PC-9 (cell line): ENCODE data around the gene FOXP1. TPM values are rescaled to one million over a fixed set of nuclear protein-coding genes. Genes with fewer than 3 reads are reported as not detected.

Experiments
- BruUV-seq: library from RNA; stranded (reverse); fragments of 400-500 nt; replicated peaks from 2 replicates; lab custom pipeline; 2021; lab: Mats Ljungman, UMichigan
- CTCF ChIA-PET: fragments of 300-600 bp; sonication (Branson Sonifier 250); formaldehyde crosslinking; loops from one replicate; lab custom pipeline; 2022; ENCODE audit warnings: antibody characterized with exemption; lab: Charles Lee
- POLR2A ChIA-PET: fragments of 300-600 bp; sonication (Branson Sonifier 250); formaldehyde crosslinking; loops from one replicate; lab custom pipeline; 2022; ENCODE audit warnings: antibody characterized with exemption; ENCODE audit not compliant: unreplicated experiment; lab: Charles Lee
- DNase-seq, 2 experiments: peaks; one replicate each; pipeline versions ENCODE4 v3.0.0 to v3.0.0-alpha.2; 2015 to 2022; ENCODE audit warnings: mixed read lengths in 1 of 2
- H2AFZ ChIP-seq: fragments of 200-600 bp; sonication (generic); 2 replicates; pipeline ENCODE4 v1.8.1; 2017; ENCODE audit warnings: antibody characterized with exemption
- H3F3A ChIP-seq: fragments of 200-600 bp; sonication (generic); 2 replicates; pipeline ENCODE4 v1.8.1; 2017; ENCODE audit warnings: antibody characterized with exemption, mild to moderate bottlenecking, low read depth; ENCODE audit not compliant: insufficient read depth
- H3K27ac ChIP-seq: fragments of 200-600 bp; sonication (generic); 2 replicates; pipeline ENCODE4 v1.6.1; 2016; ENCODE audit warnings: mixed run types
- H3K27me3 ChIP-seq: fragments of 200-600 bp; sonication (generic); 2 replicates; pipeline ENCODE4 v1.6.1; 2016; ENCODE audit warnings: low read depth, mixed run types; ENCODE audit not compliant: insufficient read depth
- H3K36me3 ChIP-seq: fragments of 200-600 bp; sonication (generic); 2 replicates; pipeline ENCODE4 v1.6.1; 2016; ENCODE audit warnings: low read depth, mixed run types
- H3K4me1 ChIP-seq: fragments of 200-600 bp; sonication (generic); replicated peaks from 2 replicates; pipeline ENCODE4 v1.6.1; 2016; ENCODE audit warnings: mixed run types; ENCODE audit not compliant: insufficient read depth
- H3K4me2 ChIP-seq: fragments of 200-600 bp; sonication (generic); 2 replicates; pipeline ENCODE4 v1.6.1; 2017; ENCODE audit warnings: mixed run types
- H3K4me3 ChIP-seq: fragments of 200-600 bp; sonication (generic); 2 replicates; pipeline ENCODE4 v1.6.1; 2016; ENCODE audit warnings: mixed run types
- H3K79me2 ChIP-seq: fragments of 200-600 bp; sonication (generic); 2 replicates; pipeline ENCODE4 v1.6.1; 2017; ENCODE audit warnings: low read depth, mixed run types
- H3K9me2 ChIP-seq: fragments of 200-600 bp; sonication (generic); 2 replicates; pipeline ENCODE4 v1.8.1; 2017; ENCODE audit warnings: mild to moderate bottlenecking; ENCODE audit not compliant: insufficient read depth
- H3K9me3 ChIP-seq: fragments of 200-600 bp; sonication (generic); 2 replicates; pipeline ENCODE4 v1.8.1; 2016; ENCODE audit warnings: low read depth; ENCODE audit not compliant: insufficient read depth
- H4K20me1 ChIP-seq: fragments of 200-600 bp; sonication (generic); 2 replicates; pipeline ENCODE4 v1.8.1; 2017; ENCODE audit not compliant: insufficient read depth
- CTCF ChIP-seq: fragments of 200-600 bp; sonication (generic); conservative IDR thresholded peaks from 2 replicates; pipeline ENCODE4 v1.6.1; 2017; ENCODE audit warnings: mixed run types, antibody characterized with exemption, mild to moderate bottlenecking, moderate library complexity
- EZH2 ChIP-seq: fragments of 200-600 bp; sonication (generic); IDR thresholded peaks from 2 replicates; pipeline ENCODE4 v1.8.0; 2017; ENCODE audit warnings: antibody characterized with exemption, low read depth
- intact Hi-C: fragments of 100-400 bp; cut with micrococcal nuclease; formaldehyde crosslinking; loops from one replicate; pipeline ENCODE4 v1.10.0; 2022; ENCODE audit not compliant: unreplicated experiment
- total RNA-seq: library from RNA; stranded (reverse); gene quantifications from 2 replicates; pipeline ENCODE4 v1.2.3, GENCODE V29; 2021

Gene FOXP1
- total RNA-seq, 1 experiment from 2014 or later, result 33.3 TPM

GRCh38 chr3:71577011-71577410 is 6.5 kb downstream of the FOXP1 start:
- peaks cover 17% of the 10 kb centered on the region for H3F3A ChIP-seq
- BruUV-seq, result no TSS peak
- no peak overlapping the region for H3K27ac ChIP-seq
- TF ChIP-seq EZH2, result no peak
- TF ChIP-seq CTCF, result no peak
- no peak overlapping the region for H3K4me3 ChIP-seq
- no peaks in the 10 kb centered on the region for H3K9me3 ChIP-seq
- H4K20me1 ChIP-seq, result no peaks in the 10 kb centered on the region
- no peaks in the 10 kb centered on the region for H3K9me2 ChIP-seq
- H3K36me3 ChIP-seq, result no peaks in the 10 kb centered on the region
- DNase-seq, result no peak
- H3K27me3 ChIP-seq, result no peaks in the 10 kb centered on the region
- intact Hi-C loops, result no loop called here
- ChIA-PET CTCF (no interaction called here), POLR2A (no interaction called here)
- no peak overlapping the region for H3K4me2 ChIP-seq
- peaks cover 40% of the 10 kb centered on the region for H3K4me1 ChIP-seq
- peaks cover 11% of the 10 kb centered on the region; the same call in 1 of the 2 replicates for H3K79me2 ChIP-seq
- no peak overlapping the region for H2AFZ ChIP-seq

GRCh38 chr3:71575433-71575832 is 8.1 kb downstream of the FOXP1 start:
- no peak overlapping the region for H3K4me3 ChIP-seq
- H3F3A ChIP-seq, result peaks cover 17% of the 10 kb centered on the region
- H3K4me2 ChIP-seq, result no peak overlapping the region
- no TSS peak for BruUV-seq
- peaks cover 32% of the 10 kb centered on the region for H3K4me1 ChIP-seq
- no peak for DNase-seq
- H2AFZ ChIP-seq, result no peak overlapping the region
- intact Hi-C loops, result no loop called here
- no peaks in the 10 kb centered on the region for H3K36me3 ChIP-seq
- ChIA-PET POLR2A (interaction anchor here (0.7 kb wide), 1 partner anchor 697 kb away, joined by 3 read pairs; no protein-coding TSS in a partner anchor), CTCF (no interaction called here)
- no peaks in the 10 kb centered on the region for H3K27me3 ChIP-seq
- no peak overlapping the region for H3K27ac ChIP-seq
- no peaks in the 10 kb centered on the region for H3K9me3 ChIP-seq
- no peaks in the 10 kb centered on the region for H3K9me2 ChIP-seq
- H3K79me2 ChIP-seq, result 0 out of 2 replicates have a peak, but pooled peaks cover 4% of the 10 kb centered on the region
- TF ChIP-seq CTCF (no peak), EZH2 (no peak)
- H4K20me1 ChIP-seq, result no peaks in the 10 kb centered on the region

GRCh38 chr3:71573181-71573580 is 10.3 kb downstream of the FOXP1 start:
- H3K4me1 ChIP-seq, result peaks cover 10% of the 10 kb centered on the region
- no TSS peak for BruUV-seq
- no peaks in the 10 kb centered on the region for H3K9me3 ChIP-seq
- ChIA-PET POLR2A (no interaction called here), CTCF (no interaction called here)
- H3K4me2 ChIP-seq, result no peak overlapping the region
- no peak overlapping the region for H2AFZ ChIP-seq
- no peaks in the 10 kb centered on the region for H4K20me1 ChIP-seq
- H3K27me3 ChIP-seq, result no peaks in the 10 kb centered on the region
- no peak overlapping the region for H3K4me3 ChIP-seq
- peaks cover 7% of the 10 kb centered on the region; the same call in 1 of the 2 replicates for H3F3A ChIP-seq
- no peak for DNase-seq
- no peak for TF ChIP-seq CTCF
- intact Hi-C loops, result no loop called here
- H3K79me2 ChIP-seq, result no peaks in the 10 kb centered on the region
- no peaks in the 10 kb centered on the region for H3K36me3 ChIP-seq
- no peak overlapping the region for H3K27ac ChIP-seq
- no peaks in the 10 kb centered on the region for H3K9me2 ChIP-seq
